ENCODE data around the gene AP1G2. TPM values are rescaled to one million over a fixed set of nuclear protein-coding genes. Genes with fewer than 3 reads are reported as not detected.

Gene AP1G2
- polyA plus RNA-seq, 2 donors, result 81.5 to 171 TPM

- WGBS, 2 donors, result 81 to 84% methylated on average over 10 of the region's 10 CpGs
- Histone ChIP-seq H3K36me3 (ENCODE audit: control insufficient read depth in 2 of 2, insufficient read depth in 2 of 2, low read length in 1 of 2) (peaks cover 10 to 29% of the 10 kb centered on the region in 2 donors), H3K27ac (ENCODE audit: low read depth in 2 of 2, low read length in 1 of 2) (no peak overlapping the region), H3K27me3 (ENCODE audit: control insufficient read depth in 1 of 2, insufficient read depth in 2 of 2, low read length in 2 of 2) (no peaks in the 10 kb centered on the region), H3K9me3 (ENCODE audit: control insufficient read depth in 2 of 2, insufficient read depth in 1 of 2, low read depth in 1 of 2, low read length in 1 of 2) (no peaks in the 10 kb centered on the region), H3K4me3 (ENCODE audit: low read depth in 1 of 2, low read length in 2 of 2) (no peak overlapping the region), H3K4me1 (ENCODE audit: control insufficient read depth in 2 of 2, insufficient read depth in 2 of 2, low read length in 1 of 2) (peaks cover 2 to 4% of the 10 kb centered on the region in 2 donors)
Measured at GRCh38 chr14:23558346-23559009, 9.1 kb downstream of the AP1G2 start.

- H3K36me3 ChIP-seq (ENCODE audit: control insufficient read depth in 2 of 2, insufficient read depth in 2 of 2, low read length in 1 of 2), result peaks cover 10 to 25% of the 10 kb centered on the region in 2 donors
- H3K4me1 ChIP-seq (ENCODE audit: control insufficient read depth in 2 of 2, insufficient read depth in 2 of 2, low read length in 1 of 2), result peaks cover 2 to 4% of the 10 kb centered on the region in 2 donors
- no peak overlapping the region for H3K27ac ChIP-seq (ENCODE audit: low read depth in 2 of 2, low read length in 1 of 2)
- H3K4me3 ChIP-seq (ENCODE audit: low read depth in 1 of 2, low read length in 2 of 2), result no peak overlapping the region
- 74 to 90% methylated on average over 1 of the region's 1 CpG for WGBS, 2 donors
- no peaks in the 10 kb centered on the region for H3K9me3 ChIP-seq (ENCODE audit: control insufficient read depth in 2 of 2, insufficient read depth in 1 of 2, low read depth in 1 of 2, low read length in 1 of 2)
- H3K27me3 ChIP-seq (ENCODE audit: control insufficient read depth in 1 of 2, insufficient read depth in 2 of 2, low read length in 2 of 2), result no peaks in the 10 kb centered on the region
Measured at GRCh38 chr14:23557946-23558345, 9.6 kb downstream of the AP1G2 start.

GRCh38 chr14:23557521-23557920, 10.1 kb downstream of the AP1G2 start:
- Histone ChIP-seq H3K4me3 (ENCODE audit: low read depth in 1 of 2, low read length in 2 of 2) (no peak overlapping the region), H3K27me3 (ENCODE audit: control insufficient read depth in 1 of 2, insufficient read depth in 2 of 2, low read length in 2 of 2) (no peaks in the 10 kb centered on the region), H3K4me1 (ENCODE audit: control insufficient read depth in 2 of 2, insufficient read depth in 2 of 2, low read length in 1 of 2) (peaks cover 2 to 4% of the 10 kb centered on the region in 2 donors), H3K9me3 (ENCODE audit: control insufficient read depth in 2 of 2, insufficient read depth in 1 of 2, low read depth in 1 of 2, low read length in 1 of 2) (no peaks in the 10 kb centered on the region), H3K27ac (ENCODE audit: low read depth in 2 of 2, low read length in 1 of 2) (no peak overlapping the region), H3K36me3 (ENCODE audit: control insufficient read depth in 2 of 2, insufficient read depth in 2 of 2, low read length in 1 of 2) (peaks cover 10 to 25% of the 10 kb centered on the region in 2 donors)
- WGBS, 2 donors, result 32 to 36% methylated on average over 2 of the region's 2 CpGs

- peak overlapping the region; percentile 97 to 98 for H3K4me3 ChIP-seq (ENCODE audit: low read depth in 1 of 2, low read length in 2 of 2)
- H3K27me3 ChIP-seq (ENCODE audit: control insufficient read depth in 1 of 2, insufficient read depth in 2 of 2, low read length in 2 of 2), result no peaks in the 10 kb centered on the region
- peak overlapping the region; percentile 97 to 98 for H3K27ac ChIP-seq (ENCODE audit: low read depth in 2 of 2, low read length in 1 of 2)
- WGBS, 2 donors, result 34 to 39% methylated on average over 17 of the region's 17 CpGs
- no peaks in the 10 kb centered on the region for H3K9me3 ChIP-seq (ENCODE audit: control insufficient read depth in 2 of 2, insufficient read depth in 1 of 2, low read depth in 1 of 2, low read length in 1 of 2)
- peaks cover 7 to 18% of the 10 kb centered on the region in 2 donors for H3K36me3 ChIP-seq (ENCODE audit: control insufficient read depth in 2 of 2, insufficient read depth in 2 of 2, low read length in 1 of 2)
- H3K4me1 ChIP-seq (ENCODE audit: control insufficient read depth in 2 of 2, insufficient read depth in 2 of 2, low read length in 1 of 2), result peaks cover 2 to 4% of the 10 kb centered on the region in 2 donors
Measured at GRCh38 chr14:23556700-23557440, 10.7 kb downstream of the AP1G2 start.

- H3K4me1 ChIP-seq (ENCODE audit: control insufficient read depth in 2 of 2, insufficient read depth in 2 of 2, low read length in 1 of 2), result peaks cover 2 to 4% of the 10 kb centered on the region in 2 donors
- 1% methylated on average over 54 of the region's 54 CpGs for WGBS, 2 donors
- H3K9me3 ChIP-seq (ENCODE audit: control insufficient read depth in 2 of 2, insufficient read depth in 1 of 2, low read depth in 1 of 2, low read length in 1 of 2), result no peaks in the 10 kb centered on the region
Measured at GRCh38 chr14:23555882-23556699, 11.5 kb downstream of the AP1G2 start, which contains the start of gene THTPA. Gene THTPA, plus strand, starts transcription at chr14:23556271. Its CDS starts 487 bp downstream, at chr14:23556758.

GRCh38 chr14:23555533-23555881, 12.1 kb downstream of the AP1G2 start:
- H3K9me3 ChIP-seq (ENCODE audit: control insufficient read depth in 2 of 2, insufficient read depth in 1 of 2, low read depth in 1 of 2, low read length in 1 of 2), result no peaks in the 10 kb centered on the region
- H3K27ac ChIP-seq (ENCODE audit: low read depth in 2 of 2, low read length in 1 of 2), result peak overlapping the region; percentile 97 to 98
- peak overlapping the region; percentile 97 to 98 for H3K4me3 ChIP-seq (ENCODE audit: low read depth in 1 of 2, low read length in 2 of 2)
- WGBS, 2 donors, result 2 to 3% methylated on average over 14 of the region's 14 CpGs
- peaks cover 2 to 9% of the 10 kb centered on the region in 2 donors for H3K36me3 ChIP-seq (ENCODE audit: control insufficient read depth in 2 of 2, insufficient read depth in 2 of 2, low read length in 1 of 2)
- H3K27me3 ChIP-seq (ENCODE audit: control insufficient read depth in 1 of 2, insufficient read depth in 2 of 2, low read length in 2 of 2), result no peaks in the 10 kb centered on the region
- peaks cover 2 to 7% of the 10 kb centered on the region in 2 donors for H3K4me1 ChIP-seq (ENCODE audit: control insufficient read depth in 2 of 2, insufficient read depth in 2 of 2, low read length in 1 of 2)

More at GRCh38 chr14:23555882-23556699, 11.5 kb downstream of the AP1G2 start, which contains the start of gene THTPA:
- H3K36me3 ChIP-seq (ENCODE audit: control insufficient read depth in 2 of 2, insufficient read depth in 2 of 2, low read length in 1 of 2), result peaks cover 5 to 11% of the 10 kb centered on the region in 2 donors
- peak within 1 kb of the TSS; percentile 97 to 98 for H3K27ac ChIP-seq (ENCODE audit: low read depth in 2 of 2, low read length in 1 of 2)
- no peaks in the 10 kb centered on the region for H3K27me3 ChIP-seq (ENCODE audit: control insufficient read depth in 1 of 2, insufficient read depth in 2 of 2, low read length in 2 of 2)
- H3K4me3 ChIP-seq (ENCODE audit: low read depth in 1 of 2, low read length in 2 of 2), result peak within 1 kb of the TSS; percentile 97 to 98

GRCh38 chr14:23551266-23552028, 16.1 kb downstream of the AP1G2 start, which contains the start of gene ZFHX2:
Gene ZFHX2, minus strand, starts transcription at chr14:23551765. Its CDS starts 16,440 bp downstream, at chr14:23535325.
- Histone ChIP-seq H3K27ac (ENCODE audit: low read depth in 2 of 2, low read length in 1 of 2) (peak within 1 kb of the TSS in 1 of 2 donors; percentile 33), H3K27me3 (ENCODE audit: control insufficient read depth in 1 of 2, insufficient read depth in 2 of 2, low read length in 2 of 2) (no peaks in the 10 kb centered on the region), H3K36me3 (ENCODE audit: control insufficient read depth in 2 of 2, insufficient read depth in 2 of 2, low read length in 1 of 2) (no peaks in the 10 kb centered on the region), H3K9me3 (ENCODE audit: control insufficient read depth in 2 of 2, insufficient read depth in 1 of 2, low read depth in 1 of 2, low read length in 1 of 2) (no peaks in the 10 kb centered on the region), H3K4me3 (ENCODE audit: low read depth in 1 of 2, low read length in 2 of 2) (peak within 1 kb of the TSS; percentile 48 to 61), H3K4me1 (ENCODE audit: control insufficient read depth in 2 of 2, insufficient read depth in 2 of 2, low read length in 1 of 2) (peaks cover 0 to 6% of the 10 kb centered on the region in 2 donors)
- WGBS, 2 donors, result 0 to 1% methylated on average over 45 to 47 of the region's 49 CpGs

- WGBS, 2 donors, result 2 to 3% methylated on average over 30 to 37 of the region's 37 CpGs
- H3K36me3 ChIP-seq (ENCODE audit: control insufficient read depth in 2 of 2, insufficient read depth in 2 of 2, low read length in 1 of 2), result no peaks in the 10 kb centered on the region
- H3K27ac ChIP-seq (ENCODE audit: low read depth in 2 of 2, low read length in 1 of 2), result no peak overlapping the region
- no peaks in the 10 kb centered on the region for H3K27me3 ChIP-seq (ENCODE audit: control insufficient read depth in 1 of 2, insufficient read depth in 2 of 2, low read length in 2 of 2)
- H3K4me1 ChIP-seq (ENCODE audit: control insufficient read depth in 2 of 2, insufficient read depth in 2 of 2, low read length in 1 of 2), result peaks cover 0 to 6% of the 10 kb centered on the region in 2 donors
- H3K9me3 ChIP-seq (ENCODE audit: control insufficient read depth in 2 of 2, insufficient read depth in 1 of 2, low read depth in 1 of 2, low read length in 1 of 2), result no peaks in the 10 kb centered on the region
- H3K4me3 ChIP-seq (ENCODE audit: low read depth in 1 of 2, low read length in 2 of 2), result peak overlapping the region; percentile 48 to 61
Measured at GRCh38 chr14:23550812-23551265, 16.8 kb downstream of the AP1G2 start.

Data from esophagus (tissue), 2 donors.